H9 (cell line): Measurements from ENCODE around the gene STARD9. TPM values are rescaled to one million over a fixed set of nuclear protein-coding genes. Genes with fewer than 3 reads are reported as not detected.
A peak's percentile ranks its signal among the peaks of the same experiment; 100 is the strongest.

Experiments
- DNase-seq: peaks from one replicate; pipeline ENCODE4 v3.0.0-alpha.2; 2017
- H2AFZ ChIP-seq: one replicate; pipeline ENCODE4 v1.6.1; 2013; ENCODE audit warnings: mild to moderate bottlenecking, low read length, control low read depth, moderate library complexity
- H2AK5ac ChIP-seq: 2 replicates; pipeline ENCODE4 v1.6.1; 2013; ENCODE audit warnings: low read length, control low read depth, mixed read lengths; ENCODE audit not compliant: insufficient read length
- H2BK120ac ChIP-seq: one replicate; pipeline ENCODE4 v1.6.1; 2013; ENCODE audit warnings: low read depth, mild to moderate bottlenecking, low read length, control low read depth, inconsistent platforms; ENCODE audit not compliant: poor library complexity, severe bottlenecking
- H2BK12ac ChIP-seq: 2 replicates; pipeline ENCODE4 v1.6.1; 2013; ENCODE audit warnings: low read length, control low read depth, mixed read lengths, low read depth; ENCODE audit not compliant: insufficient read length
- H2BK15ac ChIP-seq: 2 replicates; pipeline ENCODE4 v1.6.1; 2013; ENCODE audit warnings: low read depth, low read length, control low read depth
- H2BK20ac ChIP-seq: one replicate; pipeline ENCODE4 v1.6.1; 2013; ENCODE audit warnings: low read depth, mild to moderate bottlenecking, low read length, control low read depth, inconsistent platforms; ENCODE audit not compliant: poor library complexity, severe bottlenecking
- H2BK5ac ChIP-seq: 2 replicates; pipeline ENCODE4 v1.6.1; 2013; ENCODE audit warnings: low read length, control low read depth, mixed read lengths; ENCODE audit not compliant: insufficient read length
- H3K14ac ChIP-seq: 2 replicates; pipeline ENCODE4 v1.6.1; 2013; ENCODE audit warnings: low read length, control low read depth; ENCODE audit not compliant: insufficient read depth
- H3K18ac ChIP-seq: 2 replicates; pipeline ENCODE4 v1.6.1; 2013; ENCODE audit warnings: low read depth, mild to moderate bottlenecking, mixed read lengths, low read length, control low read depth; ENCODE audit not compliant: insufficient read length
- H3K23ac ChIP-seq: 2 replicates; pipeline ENCODE4 v1.6.1; 2013; ENCODE audit warnings: low read length, control low read depth, mixed read lengths, low read depth; ENCODE audit not compliant: insufficient read length
- H3K23me2 ChIP-seq: 2 replicates; pipeline ENCODE4 v1.6.1; 2013; ENCODE audit warnings: low read depth, mild to moderate bottlenecking, mixed read lengths, low read length, control low read depth; ENCODE audit not compliant: insufficient read length, poor library complexity, severe bottlenecking
- H3K27ac ChIP-seq: 2 replicates; pipeline ENCODE4 v1.5.1; 2013; ENCODE audit warnings: low read length, control low read depth, mixed read lengths, low read depth; ENCODE audit not compliant: insufficient read length
- H3K27me3 ChIP-seq: 2 replicates; pipeline ENCODE4 v1.6.1; 2013; ENCODE audit warnings: low read length, control low read depth, inconsistent platforms; ENCODE audit not compliant: insufficient read depth
- H3K4ac ChIP-seq: 2 replicates; pipeline ENCODE4 v1.6.1; 2013; ENCODE audit warnings: low read depth, mild to moderate bottlenecking, control low read depth, inconsistent platforms, low read length, moderate library complexity
- H3K4me1 ChIP-seq: 2 replicates; pipeline ENCODE4 v1.6.1; 2013; ENCODE audit warnings: low read length, control low read depth, inconsistent platforms; ENCODE audit not compliant: insufficient read depth
- H3K4me2 ChIP-seq: 2 replicates; pipeline ENCODE4 v1.6.1; 2013; ENCODE audit warnings: low read length, control low read depth, mixed read lengths; ENCODE audit not compliant: insufficient read length, insufficient read depth
- H3K56ac ChIP-seq: 2 replicates; pipeline ENCODE4 v1.6.1; 2013; ENCODE audit warnings: low read depth, mild to moderate bottlenecking, mixed read lengths, low read length, control low read depth; ENCODE audit not compliant: insufficient read length
- H3K79me1 ChIP-seq: 2 replicates; pipeline ENCODE4 v1.6.1; 2013; ENCODE audit warnings: low read depth, mild to moderate bottlenecking, moderate library complexity, low read length, control low read depth, inconsistent platforms; ENCODE audit not compliant: insufficient read depth, poor library complexity, severe bottlenecking
- H3K79me2 ChIP-seq: 2 replicates; pipeline ENCODE4 v1.6.1; 2013; ENCODE audit warnings: low read length, control low read depth, inconsistent platforms; ENCODE audit not compliant: insufficient read depth
- H3K9ac ChIP-seq: 2 replicates; pipeline ENCODE4 v1.6.1; 2013; ENCODE audit warnings: low read length, control low read depth, mixed read lengths; ENCODE audit not compliant: insufficient read length; ENCODE audit errors: extremely low read depth
- H3K9me3 ChIP-seq: one replicate; pipeline ENCODE4 v1.6.1; 2013; ENCODE audit warnings: low read depth, low read length, inconsistent platforms; ENCODE audit not compliant: control insufficient read depth
- H3T11ph ChIP-seq: one replicate; pipeline ENCODE4 v1.6.1; 2013; ENCODE audit warnings: mild to moderate bottlenecking, low read length, control low read depth, inconsistent platforms
- H4K20me1 ChIP-seq: one replicate; pipeline ENCODE4 v1.6.1; 2013; ENCODE audit not compliant: control insufficient read depth, insufficient read length, insufficient read depth
- H4K5ac ChIP-seq: 2 replicates; pipeline ENCODE4 v1.6.1; 2013; ENCODE audit warnings: low read depth, mild to moderate bottlenecking, mixed read lengths, low read length, control low read depth; ENCODE audit not compliant: insufficient read length
- H4K8ac ChIP-seq: replicated peaks from 2 replicates; pipeline ENCODE4 v1.6.1; 2013; ENCODE audit warnings: low read length, control low read depth, mixed read lengths, low read depth; ENCODE audit not compliant: insufficient read length
- H4K91ac ChIP-seq: 2 replicates; pipeline ENCODE4 v1.6.1; 2013; ENCODE audit warnings: low read depth, mild to moderate bottlenecking, moderate library complexity, mixed read lengths, low read length, control low read depth; ENCODE audit not compliant: insufficient read length
- H3K27ac Mint-ChIP-seq, 3 experiments: 2 replicates in 2 of 3; 3 replicates in 1 of 3; pipeline ENCODE4 v1.8.0; 2020 to 2021; ENCODE audit warnings: mixed read lengths in 3 of 3, mild to moderate bottlenecking in 1 of 3, moderate library complexity in 1 of 3
- H3K27me3 Mint-ChIP-seq: 2 replicates; pipeline ENCODE4 v1.8.0; 2021; ENCODE audit warnings: low read depth, mild to moderate bottlenecking, moderate library complexity, mixed read lengths
- H3K36me3 Mint-ChIP-seq, 3 experiments: 2 replicates in 2 of 3; 3 replicates in 1 of 3; pipeline ENCODE4 v1.8.0; 2020 to 2021; ENCODE audit warnings: low read depth in 3 of 3, mixed read lengths in 3 of 3; ENCODE audit not compliant: insufficient read depth in 1 of 3
- H3K4me1 Mint-ChIP-seq, 2 experiments: 2 replicates each; pipeline ENCODE4 v1.8.0; 2020; ENCODE audit warnings: mixed read lengths in 2 of 2
- H3K4me3 Mint-ChIP-seq, 2 experiments: 2 replicates in 1 of 2; 3 replicates in 1 of 2; pipeline ENCODE4 v1.8.0; 2020 to 2021; ENCODE audit warnings: mild to moderate bottlenecking in 2 of 2, mixed read lengths in 2 of 2, moderate library complexity in 1 of 2
- H3K9me3 Mint-ChIP-seq, 2 experiments: 2 replicates in 1 of 2; 3 replicates in 1 of 2; pipeline ENCODE4 v1.8.0; 2020; ENCODE audit warnings: mild to moderate bottlenecking in 2 of 2, mixed read lengths in 2 of 2, moderate library complexity in 1 of 2
- WGBS: extraction: QIAGEN DNeasy Blood & Tissue Kit; methylation state at CpG from one replicate; pipeline ENCODE4 v1.1.7; 2013; ENCODE audit warnings: missing lambda C conversion rate, low lambda C conversion rate, mixed read lengths; ENCODE audit not compliant: insufficient read length; ENCODE audit errors: extremely low coverage; 5-methylcytosine and 5-hydroxymethylcytosine counted together
- total RNA-seq: library from RNA; stranded (reverse); gene quantifications from 2 replicates; pipeline ENCODE4 v1.2.1, GENCODE V29; 2021
- TF ChIP-seq, protein P1 (sequence below): fragments of 200-600 bp; sonication (generic); conservative IDR thresholded peaks from 3 replicates; pipeline ENCODE4 v1.8.0; 2021; ENCODE audit warnings: antibody characterized with exemption, mild to moderate bottlenecking

Gene STARD9
- total RNA-seq, 1 experiment from 2014 or later, result 6.9 TPM

GRCh38 chr15:42608110-42608531 is 32.7 kb downstream of the STARD9 start:
- no peak overlapping the region for H2BK12ac ChIP-seq
- no peak overlapping the region for H3T11ph ChIP-seq
- H4K5ac ChIP-seq, result no peak overlapping the region
- Mint-ChIP-seq H3K27ac (0 out of 7 replicates have a peak overlapping the region, but pooled peaks of 2 of the 3 experiments have one; percentile 32 to 62), H3K27me3 (no peaks in the 10 kb centered on the region), H3K9me3 (peaks cover 0 to 2% of the 10 kb centered on the region in 2 experiments; a peak in 2 of 5 replicates), H3K4me3 (no peak overlapping the region), H3K4me1 (peaks cover 3 to 5% of the 10 kb centered on the region in 2 experiments; a peak in 2 of 4 replicates), H3K36me3 (peaks cover 0 to 3% (median 0%) of the 10 kb centered on the region in 3 experiments; a peak in 1 of 7 replicates)
- no peaks in the 10 kb centered on the region for H3K79me1 ChIP-seq
- TF ChIP-seq, protein P1, sequence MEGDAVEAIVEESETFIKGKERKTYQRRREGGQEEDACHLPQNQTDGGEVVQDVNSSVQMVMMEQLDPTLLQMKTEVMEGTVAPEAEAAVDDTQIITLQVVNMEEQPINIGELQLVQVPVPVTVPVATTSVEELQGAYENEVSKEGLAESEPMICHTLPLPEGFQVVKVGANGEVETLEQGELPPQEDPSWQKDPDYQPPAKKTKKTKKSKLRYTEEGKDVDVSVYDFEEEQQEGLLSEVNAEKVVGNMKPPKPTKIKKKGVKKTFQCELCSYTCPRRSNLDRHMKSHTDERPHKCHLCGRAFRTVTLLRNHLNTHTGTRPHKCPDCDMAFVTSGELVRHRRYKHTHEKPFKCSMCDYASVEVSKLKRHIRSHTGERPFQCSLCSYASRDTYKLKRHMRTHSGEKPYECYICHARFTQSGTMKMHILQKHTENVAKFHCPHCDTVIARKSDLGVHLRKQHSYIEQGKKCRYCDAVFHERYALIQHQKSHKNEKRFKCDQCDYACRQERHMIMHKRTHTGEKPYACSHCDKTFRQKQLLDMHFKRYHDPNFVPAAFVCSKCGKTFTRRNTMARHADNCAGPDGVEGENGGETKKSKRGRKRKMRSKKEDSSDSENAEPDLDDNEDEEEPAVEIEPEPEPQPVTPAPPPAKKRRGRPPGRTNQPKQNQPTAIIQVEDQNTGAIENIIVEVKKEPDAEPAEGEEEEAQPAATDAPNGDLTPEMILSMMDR, result no peak
- H3K4me1 ChIP-seq, result no peaks in the 10 kb centered on the region
- H3K23me2 ChIP-seq, result no peaks in the 10 kb centered on the region
- H3K27me3 ChIP-seq, result no peaks in the 10 kb centered on the region
- H2BK120ac ChIP-seq, result no peak overlapping the region
- no peak overlapping the region for H4K8ac ChIP-seq
- H3K9ac ChIP-seq, result no peak overlapping the region
- H2BK5ac ChIP-seq, result no peak overlapping the region
- H2BK20ac ChIP-seq, result no peak overlapping the region
- no peak overlapping the region for H3K27ac ChIP-seq
- H3K23ac ChIP-seq, result no peak overlapping the region
- no peak overlapping the region for H3K14ac ChIP-seq
- H2AK5ac ChIP-seq, result no peak overlapping the region
- no peak overlapping the region for H3K4ac ChIP-seq
- no peaks in the 10 kb centered on the region for H3K9me3 ChIP-seq
- H2BK15ac ChIP-seq, result no peak overlapping the region
- H3K4me2 ChIP-seq, result no peak overlapping the region
- H4K91ac ChIP-seq, result no peak overlapping the region
- H2AFZ ChIP-seq, result no peak overlapping the region
- no peaks in the 10 kb centered on the region for H3K79me2 ChIP-seq
- DNase-seq, result no peak
- no peak overlapping the region for H3K56ac ChIP-seq
- H3K18ac ChIP-seq, result no peak overlapping the region
- H4K20me1 ChIP-seq, result no peaks in the 10 kb centered on the region
- WGBS, result no CpG with 5 or more reads among the region's 4 CpGs
